Measurements from ENCODE around the gene ASB3. TPM values are rescaled to one million over a fixed set of nuclear protein-coding genes. Genes with fewer than 3 reads are reported as not detected.
"Not testable (repeated sequence)": the region's sequence is repeated elsewhere in the genome, so short reads cannot be mapped to it uniquely, and the experiment has no call there.

ASB3 gene
- total and polyA plus RNA-seq, 5 donors: 8.2 to 18.0 (median 15.5) TPM

DNA sequence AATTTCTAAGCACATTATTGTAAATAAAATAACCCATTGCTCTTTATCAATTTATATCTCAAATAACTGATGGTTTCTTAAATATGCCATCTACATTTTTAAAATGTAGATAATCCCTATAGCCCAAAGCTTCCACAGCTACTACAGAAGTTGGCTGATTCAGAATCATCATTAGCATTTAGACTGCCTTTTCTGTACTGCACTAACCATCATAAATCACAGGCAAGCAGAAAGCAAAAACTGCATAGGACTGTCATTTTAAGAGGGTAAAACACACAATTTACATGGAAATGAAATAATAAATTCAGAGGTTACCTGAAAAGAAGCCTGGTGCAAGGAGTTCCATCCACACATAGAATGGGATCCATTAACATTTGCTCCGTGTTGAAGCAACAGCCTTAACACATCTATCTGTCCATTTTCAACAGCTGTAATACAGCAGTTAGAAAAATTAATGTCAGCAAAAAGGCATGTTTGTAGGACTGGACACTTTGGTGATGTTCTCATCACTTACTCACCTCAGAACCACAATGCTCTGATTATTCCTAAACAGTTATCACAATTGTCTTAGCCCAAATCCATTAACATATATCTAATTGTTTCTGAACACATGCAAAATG is 57.5 kb downstream of the ASB3 start:
- intact Hi-C loops (cut with DNase I): no loop called here
- Histone ChIP-seq H3K27me3 (ENCODE audit: control insufficient read depth, insufficient read depth) (no peaks in the 10 kb centered on the region), H3K9me3 (ENCODE audit: control insufficient read depth, low read length) (no peaks in the 10 kb centered on the region), H3K27ac (ENCODE audit: low read length) (no peak overlapping the region), H3K4me1 (ENCODE audit: control insufficient read depth, insufficient read depth, low read length) (no peaks in the 10 kb centered on the region), H3K4me3 (ENCODE audit: low read length) (no peak overlapping the region)
- DNase-seq (no peak), ATAC-seq (no peak)
- WGBS: 83% methylated on average over 1 of the region's 1 CpG

DNA sequence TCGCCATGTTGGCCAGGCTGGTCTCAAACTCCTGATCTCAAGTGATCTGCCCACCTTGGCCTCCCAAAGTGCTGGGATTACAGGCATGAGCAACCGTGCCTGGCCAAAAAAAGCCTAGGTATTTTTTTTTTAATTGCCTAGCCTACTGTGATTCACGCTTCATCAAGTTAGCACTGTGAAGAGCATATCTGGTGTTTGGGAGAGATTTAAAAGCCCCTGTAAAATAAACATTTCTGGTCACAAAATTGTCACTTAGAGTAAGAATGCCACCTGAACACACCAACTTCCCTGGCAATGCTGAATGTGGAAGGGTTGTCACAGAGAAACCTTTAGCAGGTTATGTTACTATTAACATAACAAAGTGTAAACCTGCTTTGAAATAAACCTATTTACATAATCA is 58.8 kb downstream of the ASB3 start:
- WGBS: 91% methylated on average over 3 of the region's 3 CpGs
- H3K4me1 ChIP-seq (ENCODE audit: control insufficient read depth, insufficient read depth, low read length): no peaks in the 10 kb centered on the region
- ATAC-seq (no peak), DNase-seq (no peak)
- no peaks in the 10 kb centered on the region for H3K27me3 ChIP-seq (ENCODE audit: control insufficient read depth, insufficient read depth)
- intact Hi-C loops (cut with DNase I): no loop called here
- no peak overlapping the region for H3K27ac ChIP-seq (ENCODE audit: low read length)
- H3K4me3 ChIP-seq (ENCODE audit: low read length): no peak overlapping the region
- H3K9me3 ChIP-seq (ENCODE audit: control insufficient read depth, low read length): no peaks in the 10 kb centered on the region

- ATAC-seq (no peak), DNase-seq (no peak)
- no peaks in the 10 kb centered on the region for H3K9me3 ChIP-seq (ENCODE audit: control insufficient read depth, low read length)
- no peak overlapping the region for H3K4me3 ChIP-seq (ENCODE audit: low read length)
- intact Hi-C loops (cut with DNase I): no loop called here
- H3K27ac ChIP-seq (ENCODE audit: low read length): no peak overlapping the region
- 94% methylated on average over 4 of the region's 4 CpGs for WGBS
- H3K27me3 ChIP-seq (ENCODE audit: control insufficient read depth, insufficient read depth): no peaks in the 10 kb centered on the region
- no peaks in the 10 kb centered on the region for H3K4me1 ChIP-seq (ENCODE audit: control insufficient read depth, insufficient read depth, low read length)
Measured at GRCh38 chr2:53725662-53726061, 61.1 kb downstream of the ASB3 start.

DNA sequence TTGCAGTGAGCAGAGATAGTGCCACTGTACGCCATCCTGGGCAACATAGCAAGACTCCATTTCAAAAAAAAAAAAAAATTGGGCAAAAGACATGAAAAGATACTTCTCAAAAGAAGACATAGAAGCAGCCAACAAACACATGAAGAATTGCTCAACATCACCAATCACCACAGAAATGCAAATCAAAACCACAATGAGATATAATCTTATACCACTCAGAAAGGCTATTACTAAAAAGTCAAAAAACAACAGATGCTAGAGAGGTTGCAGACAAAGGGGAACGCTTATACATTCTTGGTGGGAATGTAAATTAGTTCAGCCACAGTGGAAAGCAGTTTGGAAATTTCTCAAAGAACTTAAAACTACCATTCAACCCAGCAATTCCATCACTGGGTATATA is 62.2 kb downstream of the ASB3 start:
- intact Hi-C loops (cut with DNase I): no loop called here
- no peaks in the 10 kb centered on the region for H3K9me3 ChIP-seq (ENCODE audit: control insufficient read depth, low read length)
- no peak for ATAC-seq
- WGBS: 94% methylated on average over 2 of the region's 2 CpGs
- no peaks in the 10 kb centered on the region for H3K4me1 ChIP-seq (ENCODE audit: control insufficient read depth, insufficient read depth, low read length)
- no peak for DNase-seq
- no peaks in the 10 kb centered on the region for H3K27me3 ChIP-seq (ENCODE audit: control insufficient read depth, insufficient read depth)
- no peak overlapping the region for H3K4me3 ChIP-seq (ENCODE audit: low read length)
- no peak overlapping the region for H3K27ac ChIP-seq (ENCODE audit: low read length)

DNA sequence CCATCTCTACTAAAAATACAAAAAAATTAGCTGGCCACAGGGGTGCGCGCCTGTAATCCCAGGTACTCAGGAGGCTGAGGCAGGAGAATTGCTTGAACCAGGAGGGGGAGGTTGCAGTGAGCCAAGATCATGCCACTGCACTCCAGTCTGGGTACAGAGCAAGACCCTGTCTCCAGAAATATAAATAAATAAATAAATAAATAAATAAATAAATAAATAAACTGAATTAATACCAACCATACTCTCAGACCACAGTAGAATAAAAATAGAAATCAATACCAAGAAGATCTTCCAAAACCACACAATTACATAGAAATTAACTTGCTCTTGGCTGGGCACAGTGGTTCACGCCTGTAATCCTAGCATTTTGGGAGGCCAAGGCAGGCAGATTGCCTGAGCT is 65.8 kb downstream of the ASB3 start:
- H3K4me3 ChIP-seq (ENCODE audit: low read length); DNase-seq; intact Hi-C loops (cut with DNase I); H3K27me3 ChIP-seq (ENCODE audit: control insufficient read depth, insufficient read depth); H3K9me3 ChIP-seq (ENCODE audit: control insufficient read depth, low read length); H3K27ac ChIP-seq (ENCODE audit: low read length); ATAC-seq; H3K4me1 ChIP-seq (ENCODE audit: control insufficient read depth, insufficient read depth, low read length): not testable (repeated sequence)
- 96% methylated on average over 3 of the region's 3 CpGs for WGBS

DNA sequence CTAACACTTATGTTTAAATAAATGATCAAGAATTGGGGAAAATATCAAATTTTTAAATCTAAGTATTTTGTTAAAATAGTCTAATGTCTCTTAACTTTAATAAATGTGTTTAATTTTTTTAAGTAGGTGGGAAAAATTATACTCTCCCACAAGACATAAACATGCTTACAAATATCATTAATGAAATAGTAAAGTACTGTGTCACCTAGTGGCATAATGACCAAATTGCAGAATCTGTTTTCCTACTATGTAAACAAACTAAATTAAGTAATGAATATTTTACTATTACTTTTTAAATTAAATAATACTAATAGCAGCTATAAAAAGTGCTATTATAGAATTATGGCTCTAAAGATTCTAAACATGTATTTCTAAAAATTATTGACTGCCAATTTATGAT is 71.2 kb downstream of the ASB3 start:
- DNase-seq: no peak
- no peak for ATAC-seq
- Histone ChIP-seq H3K27ac (ENCODE audit: low read length) (no peak overlapping the region), H3K9me3 (ENCODE audit: control insufficient read depth, low read length) (no peaks in the 10 kb centered on the region), H3K4me1 (ENCODE audit: control insufficient read depth, insufficient read depth, low read length) (no peaks in the 10 kb centered on the region), H3K4me3 (ENCODE audit: low read length) (no peak overlapping the region), H3K27me3 (ENCODE audit: control insufficient read depth, insufficient read depth) (no peaks in the 10 kb centered on the region)
- intact Hi-C loops (cut with DNase I): no loop called here

DNA sequence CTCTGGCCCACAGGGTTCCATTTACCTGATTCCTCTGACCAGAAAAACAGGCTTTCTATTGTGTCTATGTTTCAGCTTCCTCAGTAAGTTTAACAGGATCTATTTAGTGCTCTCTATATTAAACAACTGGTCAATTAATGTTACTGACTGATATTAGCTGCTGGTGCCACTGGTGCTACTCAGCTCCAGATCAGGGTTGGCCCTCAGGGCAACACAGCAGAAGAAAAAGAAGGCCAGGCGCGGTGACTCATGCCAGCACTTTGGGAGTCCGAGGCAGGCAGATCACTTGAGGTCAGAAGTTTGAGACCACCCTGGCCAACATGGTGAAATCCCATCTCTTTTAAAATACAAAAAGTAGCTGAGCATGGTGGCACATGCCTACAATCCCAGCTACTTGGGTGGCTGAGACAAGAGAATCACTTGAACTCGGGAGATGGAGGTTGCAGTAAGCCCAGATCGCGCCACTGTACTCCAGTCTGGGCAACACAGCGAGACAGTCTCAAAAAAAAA is 75.4 kb downstream of the ASB3 start:
- Histone ChIP-seq H3K4me3 (ENCODE audit: low read length) (no peak overlapping the region), H3K27me3 (ENCODE audit: control insufficient read depth, insufficient read depth) (no peaks in the 10 kb centered on the region), H3K27ac (ENCODE audit: low read length) (no peak overlapping the region), H3K9me3 (ENCODE audit: control insufficient read depth, low read length) (no peaks in the 10 kb centered on the region), H3K4me1 (ENCODE audit: control insufficient read depth, insufficient read depth, low read length) (no peaks in the 10 kb centered on the region)
- no peak for ATAC-seq
- WGBS: 95% methylated on average over 7 of the region's 7 CpGs
- no peak for DNase-seq
- intact Hi-C loops (cut with DNase I): no loop called here

DNA sequence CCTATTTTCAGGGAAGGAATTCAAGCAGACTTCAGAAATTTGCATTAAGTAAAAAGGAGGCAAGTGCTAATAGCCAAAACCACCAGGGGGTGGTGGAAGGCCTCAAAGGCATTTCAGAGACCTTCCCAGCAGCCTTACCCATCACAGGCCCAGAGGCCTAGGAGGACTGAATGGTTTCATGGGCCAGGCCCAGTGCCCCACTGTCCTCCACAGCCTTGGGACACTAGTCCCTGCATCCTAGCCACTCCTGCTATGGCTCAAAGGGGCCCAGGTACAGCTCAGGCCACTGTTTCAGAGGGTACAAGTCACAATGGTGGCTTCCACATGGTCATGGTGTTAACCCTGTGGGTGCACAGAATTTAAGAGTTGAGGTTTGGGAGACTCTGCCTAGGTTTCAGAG is 77.8 kb downstream of the ASB3 start:
- Histone ChIP-seq H3K4me3 (ENCODE audit: low read length) (no peak overlapping the region), H3K4me1 (ENCODE audit: control insufficient read depth, insufficient read depth, low read length) (no peaks in the 10 kb centered on the region), H3K27ac (ENCODE audit: low read length) (no peak overlapping the region), H3K9me3 (ENCODE audit: control insufficient read depth, low read length) (no peaks in the 10 kb centered on the region), H3K27me3 (ENCODE audit: control insufficient read depth, insufficient read depth) (no peaks in the 10 kb centered on the region)
- ATAC-seq: no peak
- no peak for DNase-seq
- intact Hi-C loops (cut with DNase I): no loop called here

DNA sequence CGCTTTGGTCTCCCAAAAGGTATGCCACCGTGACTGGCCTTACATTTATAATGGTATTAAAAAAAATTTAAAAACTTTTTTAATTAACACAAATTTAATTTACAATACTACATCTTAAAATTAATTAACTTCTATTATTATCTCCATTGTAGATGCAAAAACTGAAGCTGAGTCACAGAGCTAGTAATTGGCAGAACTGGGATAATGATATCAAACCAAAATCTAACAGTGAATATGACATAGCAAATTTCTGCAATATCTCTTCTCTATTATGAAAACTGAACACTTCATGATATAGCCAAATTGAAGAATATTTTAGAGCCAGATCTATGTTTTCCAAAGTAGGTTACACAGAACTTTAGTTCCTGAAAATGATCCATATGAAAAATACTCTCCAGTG is 85.5 kb downstream of the ASB3 start:
- ATAC-seq (no peak), DNase-seq (no peak)
- intact Hi-C loops (cut with DNase I): no loop called here
- Histone ChIP-seq H3K9me3 (ENCODE audit: control insufficient read depth, low read length) (no peaks in the 10 kb centered on the region), H3K27me3 (ENCODE audit: control insufficient read depth, insufficient read depth) (no peaks in the 10 kb centered on the region), H3K4me1 (ENCODE audit: control insufficient read depth, insufficient read depth, low read length) (no peaks in the 10 kb centered on the region), H3K27ac (ENCODE audit: low read length) (no peak overlapping the region), H3K4me3 (ENCODE audit: low read length) (no peak overlapping the region)
- WGBS: 98% methylated on average over 2 of the region's 2 CpGs

- ATAC-seq: no peak
- no peak overlapping the region for H3K4me3 ChIP-seq (ENCODE audit: low read length)
- no peaks in the 10 kb centered on the region for H3K27me3 ChIP-seq (ENCODE audit: control insufficient read depth, insufficient read depth)
- intact Hi-C loops (cut with DNase I): no loop called here
- no peak for DNase-seq
- WGBS: 98% methylated on average over 1 of the region's 1 CpG
- H3K27ac ChIP-seq (ENCODE audit: low read length): no peak overlapping the region
- no peaks in the 10 kb centered on the region for H3K9me3 ChIP-seq (ENCODE audit: control insufficient read depth, low read length)
- no peaks in the 10 kb centered on the region for H3K4me1 ChIP-seq (ENCODE audit: control insufficient read depth, insufficient read depth, low read length)
Measured at GRCh38 chr2:53697686-53698085, 89.1 kb downstream of the ASB3 start.

DNA sequence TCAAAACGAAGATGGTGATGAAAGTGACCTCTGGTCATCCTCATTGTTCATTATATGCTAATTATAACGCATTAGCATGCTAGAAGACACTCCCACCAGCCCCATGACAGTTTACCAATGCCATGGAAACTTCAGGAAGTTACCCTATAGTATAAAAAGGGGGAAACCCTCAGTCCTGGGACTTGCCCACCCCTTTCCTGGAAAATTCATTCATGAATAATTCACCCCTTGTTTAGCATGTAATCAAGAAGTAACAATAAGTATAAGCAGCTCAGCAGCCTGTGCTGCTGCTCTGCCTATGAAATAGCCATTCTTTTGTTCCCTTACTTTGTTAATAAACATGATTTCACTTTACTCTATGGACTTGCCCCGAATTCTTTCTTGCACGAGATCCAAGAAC is 89.7 kb downstream of the ASB3 start:
- intact Hi-C loops (cut with DNase I): no loop called here
- H3K4me1 ChIP-seq (ENCODE audit: control insufficient read depth, insufficient read depth, low read length): no peaks in the 10 kb centered on the region
- H3K27me3 ChIP-seq (ENCODE audit: control insufficient read depth, insufficient read depth): no peaks in the 10 kb centered on the region
- DNase-seq (no peak), ATAC-seq (no peak)
- H3K27ac ChIP-seq (ENCODE audit: low read length): no peak overlapping the region
- H3K9me3 ChIP-seq (ENCODE audit: control insufficient read depth, low read length): no peaks in the 10 kb centered on the region
- H3K4me3 ChIP-seq (ENCODE audit: low read length): no peak overlapping the region
- WGBS: 89% methylated on average over 4 of the region's 4 CpGs

DNA sequence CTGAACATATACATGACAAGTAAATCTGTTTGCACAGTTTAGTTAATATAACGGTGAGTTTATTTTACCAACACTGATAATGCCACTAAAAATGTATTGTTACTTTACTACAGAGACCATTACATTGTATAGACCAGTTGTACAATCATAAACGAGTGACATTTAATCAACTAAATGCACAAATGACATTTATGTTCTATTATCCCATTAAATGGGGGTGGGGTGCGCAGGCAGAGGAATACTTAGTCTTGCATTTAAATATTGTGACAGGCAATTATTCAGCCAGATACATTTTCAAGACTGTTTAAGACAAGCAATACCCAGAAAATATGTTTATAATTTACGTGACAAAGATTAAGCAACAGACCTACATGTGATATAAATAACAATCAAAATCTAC is 91.2 kb downstream of the ASB3 start:
- Histone ChIP-seq H3K4me1 (ENCODE audit: control insufficient read depth, insufficient read depth, low read length) (no peaks in the 10 kb centered on the region), H3K9me3 (ENCODE audit: control insufficient read depth, low read length) (no peaks in the 10 kb centered on the region), H3K27me3 (ENCODE audit: control insufficient read depth, insufficient read depth) (no peaks in the 10 kb centered on the region), H3K4me3 (ENCODE audit: low read length) (no peak overlapping the region), H3K27ac (ENCODE audit: low read length) (no peak overlapping the region)
- WGBS: 93% methylated on average over 4 of the region's 4 CpGs
- ATAC-seq (no peak), DNase-seq (no peak)
- intact Hi-C loops (cut with DNase I): no loop called here

All from right cardiac atrium (tissue), 5 donors.